CD8-positive, alpha-beta memory T cell (primary cell): ENCODE data around the gene ACTR8. TPM values are rescaled to one million over a fixed set of nuclear protein-coding genes. Genes with fewer than 3 reads are reported as not detected.
A peak's percentile ranks its signal among the peaks of the same experiment; 100 is the strongest.

Experiments
- CTCF ChIA-PET: fragments of 350-600 bp; sonication (Branson Sonifier 250); formaldehyde crosslinking; loops from one replicate; lab custom pipeline; 2021; ENCODE audit warnings: antibody characterized with exemption; lab: Charles Lee
- POLR2A ChIA-PET: fragments of 350-600 bp; sonication (Branson Sonifier 250); formaldehyde crosslinking; loops from one replicate; lab custom pipeline; 2021; ENCODE audit warnings: antibody characterized with exemption; lab: Charles Lee
- DNase-seq, 5 donors: peaks; one replicate each; pipeline versions ENCODE4 v3.0.0 to v3.0.0-alpha.2; 2020 to 2022; ENCODE audit warnings: mixed read lengths in 1 of 5
- H3K27ac ChIP-seq: one replicate; pipeline ENCODE4 v1.7.0; 2013; ENCODE audit warnings: low read depth, mild to moderate bottlenecking, low read length, moderate library complexity
- H3K27me3 ChIP-seq: 2 replicates; pipeline ENCODE4 v1.7.0; 2013; ENCODE audit warnings: low read length, mild to moderate bottlenecking; ENCODE audit not compliant: insufficient read depth, poor library complexity, severe bottlenecking
- H3K36me3 ChIP-seq: 2 replicates; pipeline ENCODE4 v1.7.0; 2013; ENCODE audit warnings: mild to moderate bottlenecking, low read length, moderate library complexity; ENCODE audit not compliant: insufficient read depth
- H3K4me1 ChIP-seq: 2 replicates; pipeline ENCODE4 v1.7.0; 2013; ENCODE audit warnings: mild to moderate bottlenecking, low read length, moderate library complexity; ENCODE audit not compliant: insufficient read depth
- H3K4me3 ChIP-seq: 2 replicates; pipeline ENCODE4 v1.7.0; 2013; ENCODE audit warnings: mild to moderate bottlenecking, low read length
- H3K9me3 ChIP-seq: 2 replicates; pipeline ENCODE4 v1.7.0; 2013; ENCODE audit warnings: mild to moderate bottlenecking, low read length
- H3K27ac Mint-ChIP-seq, 8 donors: one replicate each; pipeline ENCODE4 v1.8.0; 2020 to 2021; ENCODE audit warnings: mixed read lengths in 8 of 8, mild to moderate bottlenecking in 6 of 8, inconsistent platforms in 3 of 8, moderate library complexity in 3 of 8
- H3K27me3 Mint-ChIP-seq, 2 donors: one replicate each; pipeline ENCODE4 v1.8.0; 2020 to 2021; ENCODE audit warnings: mixed read lengths in 2 of 2, mild to moderate bottlenecking in 1 of 2, moderate library complexity in 1 of 2
- H3K36me3 Mint-ChIP-seq, 3 donors: one replicate each; pipeline ENCODE4 v1.8.0; 2020 to 2021; ENCODE audit warnings: mixed read lengths in 3 of 3, inconsistent platforms in 1 of 3, mild to moderate bottlenecking in 1 of 3
- H3K4me1 Mint-ChIP-seq, 3 donors: one replicate each; pipeline ENCODE4 v1.8.0; 2020 to 2021; ENCODE audit warnings: mixed read lengths in 3 of 3, inconsistent platforms in 1 of 3, mild to moderate bottlenecking in 1 of 3
- H3K4me3 Mint-ChIP-seq, 7 donors: one replicate each; pipeline ENCODE4 v1.8.0; 2020 to 2021; ENCODE audit warnings: mixed read lengths in 7 of 7, mild to moderate bottlenecking in 6 of 7, moderate library complexity in 4 of 7, inconsistent platforms in 2 of 7
- H3K9me3 Mint-ChIP-seq, 5 donors: one replicate each; pipeline ENCODE4 v1.8.0; 2020 to 2022; ENCODE audit warnings: mixed read lengths in 5 of 5, mild to moderate bottlenecking in 3 of 5, moderate library complexity in 2 of 5, inconsistent platforms in 1 of 5
- polyA plus RNA-seq: library from polyadenylated mRNA; unstranded; fragments of 300-500 nt; fragmentation: Illumina TruSeq; gene quantifications from one replicate; pipeline ENCODE4 v1.2.3, GENCODE V29; 2021
- total RNA-seq, 2 experiments: library from RNA; stranded (reverse); gene quantifications; one replicate each; pipeline ENCODE4 v1.2.3, GENCODE V29; 2021

ACTR8 gene
- total and polyA plus RNA-seq, 3 experiments from 2014 or later: 21.4 to 36.5 (median 34.7) TPM

GRCh38 chr3:53820084-53820483 lies 61.9 kb downstream of the ACTR8 start:
- Mint-ChIP-seq H3K27ac (no peak overlapping the region), H3K4me3 (no peak overlapping the region), H3K4me1 (peaks cover 0 to 2% (median 0%) of the 10 kb centered on the region in 3 donors), H3K9me3 (no peaks in the 10 kb centered on the region), H3K27me3 (peaks cover 3 to 11% of the 10 kb centered on the region in 2 donors), H3K36me3 (no peaks in the 10 kb centered on the region)
- CTCF ChIA-PET: no interaction called here
- H3K27me3 ChIP-seq: no peaks in the 10 kb centered on the region
- no peaks in the 10 kb centered on the region for H3K36me3 ChIP-seq
- H3K27ac ChIP-seq: no peak overlapping the region
- no peak overlapping the region for H3K4me3 ChIP-seq
- no peaks in the 10 kb centered on the region for H3K9me3 ChIP-seq
- H3K4me1 ChIP-seq: no peaks in the 10 kb centered on the region
- POLR2A ChIA-PET: no interaction called here
- DNase-seq: no peak

GRCh38 chr3:53819163-53819868 lies 62.6 kb downstream of the ACTR8 start:
- Mint-ChIP-seq H3K4me1 (peaks cover 0 to 2% (median 0%) of the 10 kb centered on the region in 3 donors), H3K27ac (no peak overlapping the region), H3K9me3 (no peaks in the 10 kb centered on the region), H3K36me3 (no peaks in the 10 kb centered on the region), H3K27me3 (peaks cover 3 to 11% of the 10 kb centered on the region in 2 donors), H3K4me3 (no peak overlapping the region)
- ChIA-PET CTCF (no interaction called here), POLR2A (no interaction called here)
- H3K4me1 ChIP-seq: no peaks in the 10 kb centered on the region
- H3K4me3 ChIP-seq: no peak overlapping the region
- no peaks in the 10 kb centered on the region for H3K27me3 ChIP-seq
- no peak for DNase-seq
- no peaks in the 10 kb centered on the region for H3K9me3 ChIP-seq
- H3K36me3 ChIP-seq: no peaks in the 10 kb centered on the region
- no peak overlapping the region for H3K27ac ChIP-seq

- CTCF ChIA-PET: no interaction called here
- Mint-ChIP-seq H3K4me1 (peaks cover 0 to 2% (median 0%) of the 10 kb centered on the region in 3 donors), H3K36me3 (no peaks in the 10 kb centered on the region)
Measured at GRCh38 chr3:53818221-53819162, 63.5 kb downstream of the ACTR8 start.

GRCh38 chr3:53817809-53818208 lies 64.1 kb downstream of the ACTR8 start:
- no peaks in the 10 kb centered on the region for H3K27me3 ChIP-seq
- H3K4me3 Mint-ChIP-seq: peak overlapping the region in 1 of 7 donors; percentile 39
- no peaks in the 10 kb centered on the region for H3K9me3 ChIP-seq
- ChIA-PET CTCF (no interaction called here), POLR2A (no interaction called here)
- no peaks in the 10 kb centered on the region for H3K9me3 Mint-ChIP-seq
- peaks cover 3 to 11% of the 10 kb centered on the region in 2 donors for H3K27me3 Mint-ChIP-seq
- DNase-seq: no peak
- no peak overlapping the region for H3K27ac Mint-ChIP-seq
- peaks cover 0 to 2% (median 0%) of the 10 kb centered on the region in 3 donors for H3K4me1 Mint-ChIP-seq
- H3K4me3 ChIP-seq: no peak overlapping the region
- no peaks in the 10 kb centered on the region for H3K36me3 Mint-ChIP-seq
- H3K36me3 ChIP-seq: no peaks in the 10 kb centered on the region
- no peaks in the 10 kb centered on the region for H3K4me1 ChIP-seq
- no peak overlapping the region for H3K27ac ChIP-seq

More at GRCh38 chr3:53818221-53819162, 63.5 kb downstream of the ACTR8 start:
- no peak for DNase-seq
- H3K9me3 Mint-ChIP-seq: no peaks in the 10 kb centered on the region
- H3K27me3 ChIP-seq: no peaks in the 10 kb centered on the region
- no peak overlapping the region for H3K4me3 ChIP-seq
- H3K4me3 Mint-ChIP-seq: peak overlapping the region in 2 of 7 donors; percentile 27 to 39
- POLR2A ChIA-PET: no interaction called here
- H3K4me1 ChIP-seq: no peaks in the 10 kb centered on the region
- peaks cover 3 to 11% of the 10 kb centered on the region in 2 donors for H3K27me3 Mint-ChIP-seq
- H3K36me3 ChIP-seq: no peaks in the 10 kb centered on the region
- peak overlapping the region in 1 of 8 donors; percentile 47 for H3K27ac Mint-ChIP-seq
- no peaks in the 10 kb centered on the region for H3K9me3 ChIP-seq
- no peak overlapping the region for H3K27ac ChIP-seq

- Mint-ChIP-seq H3K36me3 (no peaks in the 10 kb centered on the region), H3K27ac (no peak overlapping the region), H3K4me1 (peaks cover 0 to 2% (median 0%) of the 10 kb centered on the region in 3 donors), H3K4me3 (no peak overlapping the region), H3K27me3 (peaks cover 3 to 11% of the 10 kb centered on the region in 2 donors), H3K9me3 (no peaks in the 10 kb centered on the region)
- no peaks in the 10 kb centered on the region for H3K27me3 ChIP-seq
- H3K36me3 ChIP-seq: no peaks in the 10 kb centered on the region
- POLR2A ChIA-PET: no interaction called here
- no peaks in the 10 kb centered on the region for H3K4me1 ChIP-seq
- DNase-seq: no peak
- no peaks in the 10 kb centered on the region for H3K9me3 ChIP-seq
- H3K27ac ChIP-seq: no peak overlapping the region
- H3K4me3 ChIP-seq: no peak overlapping the region
- CTCF ChIA-PET: no interaction called here
Measured at GRCh38 chr3:53817211-53817610, 64.7 kb downstream of the ACTR8 start.

Other genes starting within 250 kb of the ACTR8 start
- under 1 TPM; 0.42 to 0.71 TPM for gene CHDH, start 35.7 kb downstream of the ACTR8 start, total RNA-seq
- gene CHDH, start 35.7 kb downstream of the ACTR8 start, polyA plus RNA-seq: not detected
- gene IL17RB, start 35.6 kb downstream of the ACTR8 start, total RNA-seq: 1 to 10 TPM; 1.2 to 2.1 TPM
- 0.98 TPM for gene IL17RB, start 35.6 kb downstream of the ACTR8 start, polyA plus RNA-seq
- 10 to 100 TPM; 50.5 to 58.0 TPM for gene SELENOK, start 9.7 kb upstream of the ACTR8 start, total RNA-seq
- 157 TPM for gene SELENOK, start 9.7 kb upstream of the ACTR8 start, polyA plus RNA-seq
- not detected for gene CACNA2D3, start 240.4 kb upstream of the ACTR8 start, total RNA-seq
- not detected for gene CACNA2D3, start 240.4 kb upstream of the ACTR8 start, polyA plus RNA-seq